AG04450 (cell line): ENCODE results near the gene OSBPL2. TPM values are rescaled to one million over a fixed set of nuclear protein-coding genes. Genes with fewer than 3 reads are reported as not detected.

Experiments used
- CTCF ChIA-PET: fragments of 300-600, 350-600 bp; formaldehyde crosslinking; extraction: SDS; loops from one replicate; lab custom pipeline; 2022; ENCODE audit warnings: antibody characterized with exemption, inconsistent platforms; lab: Charles Lee
- POLR2A ChIA-PET: fragments of 350-600 bp; formaldehyde crosslinking; extraction: SDS; loops from one replicate; lab custom pipeline; 2021; ENCODE audit warnings: antibody characterized with exemption, inconsistent platforms; lab: Yijun Ruan, JAX
- DNase-seq: peaks from one replicate; pipeline ENCODE4 v3.0.0-alpha.2; 2011; ENCODE audit warnings: low read depth, low spot score
- H3K27ac ChIP-seq: one replicate; pipeline ENCODE4 v1.5.1; 2012; ENCODE audit warnings: low read depth, low read length, control low read depth
- H3K27me3 ChIP-seq: one replicate; pipeline ENCODE4 v1.6.0; 2012; ENCODE audit warnings: low read length; ENCODE audit not compliant: control insufficient read depth, insufficient read depth
- H3K4me3 ChIP-seq: 2 replicates; pipeline ENCODE4 v1.5.1; 2011; ENCODE audit warnings: mild to moderate bottlenecking, low read depth, low read length, control low read depth
- H3K9me3 ChIP-seq: 2 replicates; pipeline ENCODE4 v1.5.1; 2012; ENCODE audit warnings: low read length; ENCODE audit not compliant: control insufficient read depth, insufficient read depth
- polyA plus RNA-seq: library from polyadenylated mRNA; depleted of rRNA; stranded (reverse); fragments of >200 nt; gene quantifications from 2 replicates; pipeline ENCODE4 v1.2.3, GENCODE V29; 2011
- TF ChIP-seq, protein P1 (sequence below): IDR thresholded peaks from 2 replicates; pipeline ENCODE4 v1.5.1; 2011; ENCODE audit warnings: low read depth, low read length, control low read depth, inconsistent platforms

OSBPL2 gene
- polyA plus RNA-seq, 1 experiment, result 18.5 TPM

GRCh38 chr20:62289131-62289530, 50.8 kb downstream of the OSBPL2 start:
- TF ChIP-seq, protein P1, sequence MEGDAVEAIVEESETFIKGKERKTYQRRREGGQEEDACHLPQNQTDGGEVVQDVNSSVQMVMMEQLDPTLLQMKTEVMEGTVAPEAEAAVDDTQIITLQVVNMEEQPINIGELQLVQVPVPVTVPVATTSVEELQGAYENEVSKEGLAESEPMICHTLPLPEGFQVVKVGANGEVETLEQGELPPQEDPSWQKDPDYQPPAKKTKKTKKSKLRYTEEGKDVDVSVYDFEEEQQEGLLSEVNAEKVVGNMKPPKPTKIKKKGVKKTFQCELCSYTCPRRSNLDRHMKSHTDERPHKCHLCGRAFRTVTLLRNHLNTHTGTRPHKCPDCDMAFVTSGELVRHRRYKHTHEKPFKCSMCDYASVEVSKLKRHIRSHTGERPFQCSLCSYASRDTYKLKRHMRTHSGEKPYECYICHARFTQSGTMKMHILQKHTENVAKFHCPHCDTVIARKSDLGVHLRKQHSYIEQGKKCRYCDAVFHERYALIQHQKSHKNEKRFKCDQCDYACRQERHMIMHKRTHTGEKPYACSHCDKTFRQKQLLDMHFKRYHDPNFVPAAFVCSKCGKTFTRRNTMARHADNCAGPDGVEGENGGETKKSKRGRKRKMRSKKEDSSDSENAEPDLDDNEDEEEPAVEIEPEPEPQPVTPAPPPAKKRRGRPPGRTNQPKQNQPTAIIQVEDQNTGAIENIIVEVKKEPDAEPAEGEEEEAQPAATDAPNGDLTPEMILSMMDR, result no peak
- H3K9me3 ChIP-seq, result no peaks in the 10 kb centered on the region; the same call in 1 of the 2 replicates
- POLR2A ChIA-PET, result no interaction called here
- H3K4me3 ChIP-seq, result no peak overlapping the region
- CTCF ChIA-PET, result no interaction called here
- no peaks in the 10 kb centered on the region for H3K27me3 ChIP-seq
- no peak overlapping the region for H3K27ac ChIP-seq
- DNase-seq, result no peak

GRCh38 chr20:62289898-62290297, 51.6 kb downstream of the OSBPL2 start:
- CTCF ChIA-PET, result interaction anchor here (1.1 kb wide), 1 partner anchor 12 kb away, joined by 3 read pairs; no protein-coding TSS in a partner anchor
- Histone ChIP-seq H3K27ac (no peak overlapping the region), H3K27me3 (no peaks in the 10 kb centered on the region), H3K4me3 (no peak overlapping the region), H3K9me3 (no peaks in the 10 kb centered on the region; the same call in 1 of the 2 replicates)
- TF ChIP-seq, protein P1, result no peak
- POLR2A ChIA-PET, result no interaction called here
- DNase-seq, result no peak

- CTCF ChIA-PET, result interaction anchor here (1.0 to 1.1 kb wide), 2 partner anchors 11 to 91 kb away, joined by 3 read pairs; no protein-coding TSS in a partner anchor
- H3K27me3 ChIP-seq, result no peaks in the 10 kb centered on the region
- no peak overlapping the region for H3K27ac ChIP-seq
- no peaks in the 10 kb centered on the region; the same call in 1 of the 2 replicates for H3K9me3 ChIP-seq
- no peak overlapping the region for H3K4me3 ChIP-seq
- no peak for DNase-seq
- TF ChIP-seq, protein P1, result no peak
- POLR2A ChIA-PET, result no interaction called here
Measured at GRCh38 chr20:62291251-62292066, 53.1 kb downstream of the OSBPL2 start.

GRCh38 chr20:62292108-62292507, 53.8 kb downstream of the OSBPL2 start:
- CTCF ChIA-PET, result interaction anchor here (0.9 to 1.0 kb wide), 2 partner anchors 9 to 90 kb away, joined by 3 to 5 read pairs; no protein-coding TSS in a partner anchor

More at GRCh38 chr20:62292108-62292507, 53.8 kb downstream of the OSBPL2 start:
- no peak for DNase-seq
- H3K27me3 ChIP-seq, result no peaks in the 10 kb centered on the region
- TF ChIP-seq, protein P1, result no peak
- POLR2A ChIA-PET, result no interaction called here
- no peak overlapping the region for H3K4me3 ChIP-seq
- no peak overlapping the region for H3K27ac ChIP-seq
- H3K9me3 ChIP-seq, result no peaks in the 10 kb centered on the region; the same call in 1 of the 2 replicates
